Ishikawa (cell line): ENCODE measurements around the gene PROK1.

Experiments
- CREB1 ChIP-seq: IDR thresholded peaks from 2 replicates; pipeline ENCODE4 v1.6.1; 2012; ENCODE audit warnings: low read depth
- EP300 ChIP-seq: IDR thresholded peaks from 2 replicates; pipeline ENCODE4 v1.6.1; 2012; ENCODE audit warnings: borderline replicate concordance
- MAX ChIP-seq: IDR thresholded peaks from 2 replicates; pipeline ENCODE4 v1.6.1; 2012
- NFIC ChIP-seq: IDR thresholded peaks from 2 replicates; pipeline ENCODE4 v1.6.1; 2012
- RAD21 ChIP-seq: IDR thresholded peaks from 2 replicates; pipeline ENCODE4 v1.6.1; 2012; ENCODE audit warnings: low read depth

DNA sequence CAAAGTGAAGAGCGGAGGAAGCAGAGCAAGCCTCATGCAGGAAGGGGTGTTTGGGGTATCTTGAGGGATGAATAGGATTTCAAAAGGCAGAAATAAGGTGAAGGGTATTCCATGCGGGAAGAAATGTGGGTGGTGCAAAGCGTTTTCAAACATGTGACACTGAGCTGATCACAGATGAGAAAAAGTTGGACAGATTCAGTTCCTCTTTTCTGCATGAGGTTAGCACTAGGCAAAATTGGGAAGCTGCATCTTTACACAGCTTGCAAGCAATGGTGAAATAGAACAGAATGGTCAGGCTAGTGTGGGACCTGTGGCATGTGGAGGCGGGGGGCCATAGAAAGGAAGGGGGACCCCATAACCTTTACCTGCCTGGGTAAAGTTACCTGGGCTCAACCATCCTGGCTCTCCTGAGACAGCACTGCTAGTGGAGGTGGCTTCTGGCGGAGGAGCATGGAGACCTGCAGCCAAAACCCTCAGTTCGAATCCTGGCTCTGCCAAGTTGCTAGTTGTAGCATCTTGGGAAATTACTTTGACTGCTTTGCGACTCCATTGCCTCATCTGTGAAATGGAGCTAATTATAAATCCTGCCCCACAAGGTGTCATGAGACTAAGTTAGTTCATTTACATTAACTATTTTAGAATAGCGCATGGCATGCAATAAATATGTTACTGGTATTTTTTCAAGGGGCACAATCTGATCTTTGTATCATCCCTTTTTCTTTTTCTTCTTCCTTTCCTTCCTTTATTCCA lies 51.6 kb downstream of the PROK1 start:
- no peak for TF ChIP-seq EP300
- no peak for TF ChIP-seq CREB1
- no peak for TF ChIP-seq MAX
- TF ChIP-seq RAD21, result no peak
- TF ChIP-seq NFIC, result no peak
